ENCODE data around the gene RNF123. TPM values are rescaled to one million over a fixed set of nuclear protein-coding genes. Genes with fewer than 3 reads are reported as not detected.
A peak's percentile ranks its signal among the peaks of the same experiment; 100 is the strongest.

RNF123 gene
- total RNA-seq, 2 experiments from 2014 or later = 22.0 to 31.7 TPM

- Mint-ChIP-seq H3K4me1 (ENCODE audit: low read depth) (no peaks in the 10 kb centered on the region), H3K36me3 (ENCODE audit: low read depth) (peaks cover 1% of the 10 kb centered on the region), H3K4me3 (no peak overlapping the region), H3K9me3 (no peaks in the 10 kb centered on the region), H3K27ac (no peak overlapping the region), H3K27me3 (no peaks in the 10 kb centered on the region)
- no peak for DNase-seq
- ChIA-PET POLR2A (interaction anchor here (5.6 kb wide), 1 partner anchor 22 kb away, joined by 40 read pairs; the partner anchor contains the start of genes AMIGO3 and GMPPB), CTCF (no interaction called here)
- ATAC-seq = no peak
- intact Hi-C loops (cut with micrococcal nuclease) = no loop called here
- TF ChIP-seq CTCF (IDR thresholded peaks at IDR 0.05) = no peak
Observed at GRCh38 chr3:49699281-49699979, 10.1 kb downstream of the RNF123 start.

- Mint-ChIP-seq H3K4me1 (ENCODE audit: low read depth) (no peaks in the 10 kb centered on the region), H3K36me3 (ENCODE audit: low read depth) (peaks cover 1% of the 10 kb centered on the region), H3K27me3 (no peaks in the 10 kb centered on the region), H3K9me3 (no peaks in the 10 kb centered on the region), H3K27ac (no peak overlapping the region), H3K4me3 (no peak overlapping the region)
- ATAC-seq (no peak), DNase-seq (no peak)
- intact Hi-C loops (cut with micrococcal nuclease) = no loop called here
- ChIA-PET POLR2A (interaction anchor here (5.6 kb wide), 1 partner anchor 21 kb away, joined by 40 read pairs; the partner anchor contains the start of genes AMIGO3 and GMPPB), CTCF (no interaction called here)
- no peak for TF ChIP-seq CTCF (IDR thresholded peaks at IDR 0.05)
Observed at GRCh38 chr3:49700014-49700413, 10.7 kb downstream of the RNF123 start.

GRCh38 chr3:49700453-49701128 is 11.2 kb downstream of the RNF123 start:
- H3K27me3 Mint-ChIP-seq = no peaks in the 10 kb centered on the region
- no peak for DNase-seq
- intact Hi-C loops (cut with micrococcal nuclease) = no loop called here
- TF ChIP-seq CTCF (IDR thresholded peaks at IDR 0.05) = no peak
- H3K36me3 Mint-ChIP-seq (ENCODE audit: low read depth) = peaks cover 1% of the 10 kb centered on the region
- H3K4me3 Mint-ChIP-seq = no peak overlapping the region
- H3K9me3 Mint-ChIP-seq = no peaks in the 10 kb centered on the region
- ChIA-PET CTCF (interaction anchor here (0.7 to 3.5 kb wide), 6 partner anchors 18 to 161 kb away, joined by 3 to 17 read pairs (median 6); partner anchors contain the start of genes AMIGO3 and INKA1), POLR2A (interaction anchor here (5.6 kb wide), 1 partner anchor 21 kb away, joined by 40 read pairs; the partner anchor contains the start of genes AMIGO3 and GMPPB)
- H3K27ac Mint-ChIP-seq = no peak overlapping the region
- ATAC-seq = no peak
- H3K4me1 Mint-ChIP-seq (ENCODE audit: low read depth) = no peaks in the 10 kb centered on the region

- POLR2A ChIA-PET = interaction anchor here (5.6 kb wide), 1 partner anchor 20 kb away, joined by 40 read pairs; the partner anchor contains the start of genes AMIGO3 and GMPPB
- intact Hi-C loops (cut with micrococcal nuclease) = no loop called here
- ATAC-seq (no peak), DNase-seq (peak; percentile 40)
- H3K4me3 Mint-ChIP-seq = no peak overlapping the region
- no peaks in the 10 kb centered on the region for H3K9me3 Mint-ChIP-seq
- no peaks in the 10 kb centered on the region for H3K27me3 Mint-ChIP-seq
- H3K36me3 Mint-ChIP-seq (ENCODE audit: low read depth) = peaks cover 1% of the 10 kb centered on the region
- CTCF ChIA-PET = interaction anchor here (0.6 to 3.5 kb wide), 10 partner anchors 18 to 162 kb away, joined by 3 to 17 read pairs (median 4); partner anchors contain the start of genes AMIGO3, GMPPB and INKA1
- H3K4me1 Mint-ChIP-seq (ENCODE audit: low read depth) = no peaks in the 10 kb centered on the region
- TF ChIP-seq CTCF (IDR thresholded peaks at IDR 0.05) = peak; percentile 35
- no peak overlapping the region for H3K27ac Mint-ChIP-seq
Observed at GRCh38 chr3:49701388-49702077, 12.2 kb downstream of the RNF123 start.

Measured in activated CD8-positive, alpha-beta T cell treated with anti-CD3 and anti-CD28 coated beads for 36 hours (primary cell).